Astrocyte (in vitro differentiated cells and primary cell): ENCODE measurements around the gene CREB5.

Source experiments
- EZH2 ChIP-seq: IDR thresholded peaks from 2 replicates; pipeline ENCODE4 v1.6.1; 2012; ENCODE audit warnings: mild to moderate bottlenecking, low read length, inconsistent platforms; ENCODE audit not compliant: insufficient read depth
- TF ChIP-seq, protein P1 (sequence below): IDR thresholded peaks from 2 replicates; pipeline ENCODE4 v1.5.1; 2011; ENCODE audit warnings: low read depth, mild to moderate bottlenecking, inconsistent platforms, low read length, moderate library complexity; ENCODE audit not compliant: insufficient read depth

DNA sequence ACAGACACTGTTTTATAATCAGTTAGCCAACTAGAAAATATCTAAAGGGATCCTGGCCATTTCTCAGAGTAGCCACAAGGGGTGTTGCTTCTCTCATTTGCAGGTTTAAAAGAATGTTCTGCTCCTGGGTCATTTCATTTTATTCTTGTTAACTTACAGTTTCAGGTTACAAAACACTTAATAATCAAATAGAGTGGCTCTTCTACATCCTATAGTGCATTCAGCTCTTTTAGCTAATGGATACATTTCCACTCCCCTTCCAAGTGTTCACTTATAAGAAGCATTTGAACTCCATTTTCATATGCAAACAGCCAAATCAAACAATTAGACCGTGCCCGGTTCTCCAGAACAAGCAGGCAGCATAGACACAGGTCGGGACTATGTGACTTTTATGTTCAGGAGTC, 428.3 kb downstream of the CREB5 start:
- TF ChIP-seq, protein P1, sequence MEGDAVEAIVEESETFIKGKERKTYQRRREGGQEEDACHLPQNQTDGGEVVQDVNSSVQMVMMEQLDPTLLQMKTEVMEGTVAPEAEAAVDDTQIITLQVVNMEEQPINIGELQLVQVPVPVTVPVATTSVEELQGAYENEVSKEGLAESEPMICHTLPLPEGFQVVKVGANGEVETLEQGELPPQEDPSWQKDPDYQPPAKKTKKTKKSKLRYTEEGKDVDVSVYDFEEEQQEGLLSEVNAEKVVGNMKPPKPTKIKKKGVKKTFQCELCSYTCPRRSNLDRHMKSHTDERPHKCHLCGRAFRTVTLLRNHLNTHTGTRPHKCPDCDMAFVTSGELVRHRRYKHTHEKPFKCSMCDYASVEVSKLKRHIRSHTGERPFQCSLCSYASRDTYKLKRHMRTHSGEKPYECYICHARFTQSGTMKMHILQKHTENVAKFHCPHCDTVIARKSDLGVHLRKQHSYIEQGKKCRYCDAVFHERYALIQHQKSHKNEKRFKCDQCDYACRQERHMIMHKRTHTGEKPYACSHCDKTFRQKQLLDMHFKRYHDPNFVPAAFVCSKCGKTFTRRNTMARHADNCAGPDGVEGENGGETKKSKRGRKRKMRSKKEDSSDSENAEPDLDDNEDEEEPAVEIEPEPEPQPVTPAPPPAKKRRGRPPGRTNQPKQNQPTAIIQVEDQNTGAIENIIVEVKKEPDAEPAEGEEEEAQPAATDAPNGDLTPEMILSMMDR = peak; percentile 63
- TF ChIP-seq EZH2 = no peak
